Suppressor macrophage treated with lipopolysaccharide for 4 hours (primary cell): ENCODE data around the gene FRMD4A.

Experiments used
- DNase-seq: peaks from one replicate; pipeline ENCODE4 v3.0.0-alpha.2; 2020

Gene FRMD4A

DNA sequence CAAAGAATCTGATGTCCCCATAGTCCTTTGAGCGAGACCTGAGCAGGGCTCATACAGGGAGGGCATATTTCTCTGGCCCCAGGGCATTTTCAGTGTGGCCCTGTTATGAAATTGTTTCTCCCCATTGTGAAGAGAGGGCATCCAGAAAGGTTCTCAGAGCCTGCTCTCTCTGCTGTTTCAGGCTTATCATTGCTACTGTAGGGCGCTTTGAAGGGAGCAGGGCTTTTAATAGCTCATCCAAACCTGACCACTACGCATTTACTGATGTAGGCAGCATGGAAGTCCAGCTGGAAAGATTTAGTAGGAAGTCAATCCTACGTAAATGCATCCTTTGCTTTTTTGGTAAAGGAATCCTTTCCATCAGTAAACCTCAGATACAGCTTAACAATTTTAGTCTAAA lies 675.9 kb downstream of the FRMD4A start:
- DNase-seq = no peak

DNA sequence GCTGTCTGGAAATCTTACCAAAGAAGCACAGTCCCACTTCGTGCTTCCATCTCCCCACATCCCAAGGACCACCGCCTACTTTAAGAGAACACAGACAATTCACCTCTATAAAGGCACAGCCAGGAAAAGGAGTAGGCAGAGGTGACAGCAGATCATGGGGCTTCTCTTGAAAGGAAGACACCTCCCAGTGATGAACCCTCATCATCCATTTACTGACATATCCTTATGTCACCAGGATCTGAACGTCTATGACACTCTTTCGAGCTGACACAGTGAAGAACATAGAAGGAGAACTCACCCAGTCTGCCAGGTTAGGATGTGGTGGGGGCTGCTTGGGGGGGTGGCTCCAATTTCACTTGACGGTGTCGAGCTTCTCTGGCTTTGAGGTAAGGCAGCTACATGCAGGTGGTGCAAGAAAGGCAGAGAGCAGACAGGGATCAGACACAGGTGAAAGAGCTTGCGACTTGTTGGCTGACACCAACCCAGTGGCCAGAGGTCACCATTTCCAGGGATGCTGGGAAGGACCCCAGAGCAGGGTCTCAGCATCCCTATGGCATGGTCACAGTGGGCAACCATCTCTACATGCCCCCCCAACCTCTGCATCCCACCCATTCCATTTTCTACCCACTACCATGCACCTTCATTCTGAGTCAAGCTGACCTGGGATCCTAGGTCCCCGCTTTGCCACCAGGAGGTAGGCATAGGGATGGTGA lies 676.5 kb downstream of the FRMD4A start:
- DNase-seq = no peak

DNA sequence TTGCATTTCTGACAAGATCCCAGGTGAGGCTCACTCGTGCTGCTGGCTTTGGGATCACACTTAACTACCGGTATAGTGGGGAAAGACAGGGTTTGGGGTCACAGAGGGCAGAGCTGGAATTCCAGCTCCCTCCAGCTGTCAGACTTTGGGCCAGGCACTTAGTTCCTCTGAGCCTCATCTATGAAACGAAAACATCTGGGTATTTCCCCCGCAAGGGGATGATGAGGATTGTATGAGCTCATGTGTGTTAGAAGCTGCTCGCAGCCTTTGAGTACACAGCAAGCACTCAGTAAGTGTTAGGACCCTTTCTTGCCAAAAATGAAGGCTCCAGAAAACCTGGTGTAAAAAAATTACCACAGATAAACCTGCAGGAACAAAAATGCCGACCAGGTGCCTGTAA lies 677.9 kb downstream of the FRMD4A start:
- DNase-seq = no peak

DNA sequence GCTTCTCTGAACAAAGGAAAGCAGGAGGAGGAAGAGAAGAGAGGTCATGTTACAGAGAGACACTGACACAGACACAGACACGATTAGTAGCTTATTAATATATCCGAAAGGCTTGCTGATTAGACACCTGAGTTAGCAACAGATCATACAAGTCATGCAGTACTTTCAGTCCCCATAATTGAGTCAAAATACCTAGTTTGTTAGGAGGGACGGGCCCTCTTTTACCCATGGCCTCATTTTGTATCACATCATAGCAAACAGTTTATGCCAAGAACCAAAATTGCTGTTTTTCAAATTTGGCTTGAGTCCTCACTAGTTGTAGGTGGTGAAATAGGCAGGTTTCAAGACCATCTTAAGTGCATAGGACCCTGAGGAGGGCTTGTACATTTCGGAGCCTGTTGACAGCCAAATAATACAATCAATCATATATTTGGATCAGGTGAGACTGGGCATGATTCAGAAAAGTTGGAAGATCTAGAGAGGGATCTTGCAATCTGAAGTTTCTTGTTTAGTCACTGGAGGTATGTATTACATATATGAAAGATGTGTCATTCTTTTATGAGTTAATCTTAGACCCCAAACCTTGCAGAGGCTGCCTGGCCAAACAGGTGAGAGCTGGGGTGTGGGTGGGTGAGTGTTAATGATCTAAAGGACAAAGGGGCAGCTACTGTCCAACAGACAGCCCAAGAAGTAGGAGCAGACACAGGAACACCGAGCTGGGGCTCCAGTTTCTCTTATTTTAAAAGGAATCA lies 678.6 kb downstream of the FRMD4A start:
- DNase-seq = no peak

DNA sequence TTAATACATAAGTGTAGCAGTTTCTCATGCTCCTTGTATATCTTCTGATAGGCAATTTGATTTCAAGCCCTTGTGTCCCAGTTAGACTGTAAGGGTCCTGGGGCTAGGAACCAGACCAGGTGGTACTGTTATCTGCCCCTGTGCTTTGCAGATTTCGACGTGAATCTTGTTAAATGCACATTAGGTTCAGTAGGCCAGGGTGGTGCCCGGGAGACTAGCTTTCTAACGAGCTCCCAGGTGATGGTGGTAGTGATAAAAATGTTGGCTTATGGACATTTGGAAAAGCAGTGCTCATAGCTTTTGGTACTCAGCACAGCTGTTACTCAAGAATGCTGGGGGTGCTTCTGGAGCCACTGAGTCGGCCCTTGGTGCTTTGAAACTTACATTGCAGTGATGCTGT lies 679.8 kb downstream of the FRMD4A start:
- DNase-seq = no peak

DNA sequence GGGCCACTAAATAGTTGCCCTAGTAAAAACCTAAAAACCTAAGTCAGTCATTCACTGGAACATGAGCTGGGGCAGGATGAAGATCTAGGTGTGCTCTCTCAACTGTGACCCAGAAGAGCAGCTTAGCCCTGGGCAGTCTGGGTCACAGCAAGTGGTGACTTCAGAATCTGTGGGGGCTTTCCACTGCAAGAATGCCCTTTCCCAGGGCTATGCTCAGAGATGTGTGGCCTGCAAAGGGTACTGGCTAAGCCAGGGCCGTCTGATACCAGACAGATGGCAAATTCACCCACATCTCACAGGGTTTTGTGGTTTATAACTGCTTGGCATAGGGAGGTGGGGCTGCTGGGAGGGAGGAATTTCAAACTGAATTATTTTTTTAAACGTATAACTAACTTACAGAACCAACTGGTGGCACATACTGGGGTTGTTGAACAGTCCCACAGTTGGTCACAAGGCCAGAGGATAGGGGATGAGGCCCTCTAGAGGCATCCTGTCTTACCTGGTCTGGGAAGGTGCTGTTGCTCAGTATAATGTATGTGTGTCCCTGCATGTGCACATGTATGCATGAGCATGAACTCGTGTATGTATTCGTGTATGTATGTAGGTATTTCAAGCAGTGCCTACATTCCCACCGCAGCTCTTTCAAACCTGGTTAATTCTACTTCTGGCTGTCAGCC lies 680.7 kb downstream of the FRMD4A start:
- DNase-seq = no peak

DNA sequence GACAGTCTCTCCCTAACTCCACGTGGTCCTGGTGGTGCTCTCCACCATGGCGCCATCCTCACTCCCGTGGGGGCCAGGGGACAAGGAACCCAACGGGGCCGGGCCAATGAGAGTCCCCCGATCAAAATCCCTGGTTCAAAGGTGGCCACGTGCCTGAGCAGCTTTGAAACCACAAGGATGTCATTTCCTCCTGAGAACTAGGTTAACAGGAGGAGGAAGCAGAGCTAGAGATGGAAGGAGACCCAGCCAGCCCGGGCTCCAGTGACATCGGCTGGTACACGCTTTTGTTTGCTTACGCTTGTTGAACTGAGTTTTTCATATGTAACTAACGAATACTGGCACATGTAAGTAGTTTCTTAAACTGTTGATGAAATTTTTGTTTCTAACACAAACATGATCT lies 682.3 kb downstream of the FRMD4A start:
- no peak for DNase-seq

DNA sequence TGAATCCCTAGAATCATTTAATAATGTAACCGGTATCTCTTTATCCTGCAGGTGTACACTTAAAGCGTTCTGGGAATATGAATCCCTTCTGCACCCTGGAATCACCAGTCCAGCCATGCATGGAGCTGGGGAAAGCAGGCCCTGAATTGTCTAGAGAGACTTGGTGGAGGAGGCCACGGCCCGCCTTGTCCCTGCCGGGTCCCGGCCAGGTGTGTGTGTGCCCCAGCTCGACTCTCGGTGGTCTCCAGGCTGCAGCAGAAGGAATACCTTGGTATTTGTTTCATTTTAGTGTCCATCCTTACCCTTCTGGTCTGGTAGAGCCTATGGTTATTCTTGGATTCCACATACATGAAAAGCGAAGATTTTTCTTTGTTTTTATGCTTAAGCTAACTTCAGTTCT lies 685.9 kb downstream of the FRMD4A start:
- no peak for DNase-seq

DNA sequence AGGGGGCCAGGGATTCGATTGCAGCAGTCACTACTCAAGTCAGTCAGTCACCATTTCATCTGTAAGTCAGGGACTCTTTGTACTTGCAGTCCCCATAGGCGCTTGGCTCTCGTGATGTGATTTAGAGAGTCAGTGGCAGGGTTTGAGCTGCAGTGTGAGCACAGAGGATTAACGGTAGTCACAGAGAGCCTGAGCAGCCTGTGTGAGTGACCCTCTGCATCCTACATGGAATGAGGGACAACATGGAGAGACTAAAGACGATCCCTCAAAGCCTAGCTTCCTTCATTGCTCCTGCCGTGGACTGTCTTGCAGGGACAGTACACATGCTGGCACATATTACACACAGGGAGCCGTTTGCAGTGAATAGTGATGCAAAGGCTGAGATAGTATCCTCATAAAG lies 687.7 kb downstream of the FRMD4A start:
- no peak for DNase-seq

DNA sequence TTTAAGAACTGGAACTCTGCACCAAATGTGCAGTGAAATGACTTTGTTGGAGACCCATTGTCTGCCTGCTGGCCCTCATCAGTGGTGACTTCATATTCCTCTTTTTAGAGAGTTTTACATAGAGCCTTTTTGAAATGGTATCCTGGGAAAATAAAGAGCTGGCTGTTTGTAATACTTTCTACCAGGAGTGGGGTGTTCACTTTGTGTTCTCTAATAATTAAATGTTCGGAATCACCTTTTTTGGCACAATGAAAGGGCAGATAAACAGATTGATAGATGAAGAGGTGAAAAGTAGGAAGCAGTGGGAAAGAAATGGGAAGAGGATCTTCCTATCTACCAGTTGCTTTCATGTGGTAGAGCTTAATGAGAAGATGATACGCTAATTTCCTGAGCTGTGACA lies 688.4 kb downstream of the FRMD4A start:
- no peak for DNase-seq

DNA sequence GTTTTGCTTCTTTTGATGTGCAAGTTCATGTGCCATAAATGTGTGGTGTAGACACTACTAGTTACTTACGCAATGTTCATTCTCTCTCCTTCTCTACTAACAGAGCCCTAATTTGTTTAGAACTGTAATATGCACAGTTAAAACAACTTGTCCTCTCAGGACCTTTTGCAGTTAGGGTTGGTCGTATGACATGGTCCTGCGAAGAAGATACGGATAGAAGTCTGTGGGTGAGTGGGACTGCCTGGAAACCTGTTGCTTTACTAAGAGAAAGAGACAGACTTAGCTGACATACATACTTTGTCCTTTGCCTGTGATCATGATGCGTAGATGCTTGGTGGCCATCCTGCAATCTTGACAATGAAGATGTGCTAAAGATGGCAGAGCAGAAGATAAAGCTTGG lies 692.8 kb downstream of the FRMD4A start:
- no peak for DNase-seq

DNA sequence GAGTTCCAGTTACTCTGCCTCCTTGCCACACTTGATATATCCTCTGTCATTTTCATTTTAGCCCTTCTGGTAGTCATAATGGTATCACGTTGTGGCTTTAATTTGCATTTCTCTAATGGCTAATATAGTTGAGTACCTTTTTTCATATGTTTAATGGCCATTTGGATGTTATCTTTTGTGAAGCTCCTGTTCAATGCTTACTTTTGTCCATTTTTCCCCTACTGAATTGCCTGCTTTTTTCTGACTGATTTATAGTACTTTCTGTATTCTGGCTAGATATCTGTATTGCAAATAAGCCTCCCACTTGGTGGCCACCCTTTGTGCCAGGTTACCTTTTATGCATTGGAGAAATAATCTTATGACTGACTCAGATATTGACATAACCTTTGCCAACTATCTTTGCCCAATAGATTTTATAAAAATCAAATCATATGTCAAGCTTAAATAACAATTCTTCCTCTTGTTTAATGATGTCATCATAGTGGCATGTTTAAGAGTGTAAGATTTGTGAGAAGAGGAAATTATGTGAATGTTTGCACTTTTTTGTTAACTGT lies 693.3 kb downstream of the FRMD4A start:
- DNase-seq = no peak

DNA sequence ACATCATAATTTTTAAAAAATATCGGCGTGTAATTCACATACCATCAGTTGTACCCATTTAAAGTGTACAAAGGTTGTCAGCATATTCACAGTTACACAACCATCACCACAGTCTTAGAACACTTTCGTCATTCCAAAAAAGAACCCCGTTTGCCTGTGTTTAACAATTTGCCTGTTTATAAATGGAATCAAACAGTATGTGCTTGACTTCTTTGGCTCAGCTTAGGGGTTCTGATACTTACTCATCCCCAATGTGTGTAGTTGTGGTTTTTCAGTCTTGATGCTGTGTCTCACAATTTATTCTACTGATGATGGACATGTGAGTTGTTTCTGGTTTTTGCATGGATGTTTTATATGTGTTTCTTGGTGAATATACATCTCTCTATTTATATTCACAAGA lies 693.9 kb downstream of the FRMD4A start:
- DNase-seq = no peak

DNA sequence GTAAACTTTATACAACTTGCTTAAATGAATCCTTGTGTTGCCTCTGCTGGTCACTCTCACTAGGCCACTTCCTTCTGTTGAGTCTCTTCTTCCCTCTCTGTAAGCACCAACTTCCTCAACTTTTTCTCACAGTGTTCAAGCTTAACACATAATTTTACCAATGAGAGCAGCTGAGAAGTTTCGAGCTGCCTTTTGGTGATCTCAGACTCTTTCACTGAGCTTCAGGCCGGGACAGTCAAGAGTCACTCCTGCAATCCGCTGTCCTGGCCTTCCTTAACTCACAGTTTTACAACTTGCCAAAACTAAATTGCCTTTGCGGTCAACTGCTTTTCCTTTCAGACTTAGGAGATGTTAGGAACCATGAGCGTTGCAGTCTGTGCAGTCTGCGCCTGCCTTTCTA lies 696.5 kb downstream of the FRMD4A start:
- DNase-seq = peak; percentile 28

DNA sequence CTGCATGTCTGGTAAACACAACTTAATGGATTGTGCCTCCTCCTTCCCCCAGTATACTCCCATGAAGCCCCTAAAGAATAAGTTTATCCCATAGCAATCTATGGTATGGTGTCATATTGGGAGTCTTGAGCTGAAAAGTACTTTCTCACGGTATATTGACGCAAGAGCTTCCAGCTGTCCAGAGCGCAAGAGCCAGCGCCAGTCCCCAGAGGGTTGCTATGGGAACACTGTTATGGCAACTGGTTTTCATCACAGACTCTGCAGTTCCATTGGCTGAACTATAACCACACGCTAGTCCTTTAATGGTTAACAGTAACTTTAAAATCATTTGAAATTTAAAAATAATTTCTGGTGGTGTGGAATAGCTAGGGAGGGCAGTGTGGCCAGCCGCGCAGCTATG lies 697.0 kb downstream of the FRMD4A start:
- no peak for DNase-seq

DNA sequence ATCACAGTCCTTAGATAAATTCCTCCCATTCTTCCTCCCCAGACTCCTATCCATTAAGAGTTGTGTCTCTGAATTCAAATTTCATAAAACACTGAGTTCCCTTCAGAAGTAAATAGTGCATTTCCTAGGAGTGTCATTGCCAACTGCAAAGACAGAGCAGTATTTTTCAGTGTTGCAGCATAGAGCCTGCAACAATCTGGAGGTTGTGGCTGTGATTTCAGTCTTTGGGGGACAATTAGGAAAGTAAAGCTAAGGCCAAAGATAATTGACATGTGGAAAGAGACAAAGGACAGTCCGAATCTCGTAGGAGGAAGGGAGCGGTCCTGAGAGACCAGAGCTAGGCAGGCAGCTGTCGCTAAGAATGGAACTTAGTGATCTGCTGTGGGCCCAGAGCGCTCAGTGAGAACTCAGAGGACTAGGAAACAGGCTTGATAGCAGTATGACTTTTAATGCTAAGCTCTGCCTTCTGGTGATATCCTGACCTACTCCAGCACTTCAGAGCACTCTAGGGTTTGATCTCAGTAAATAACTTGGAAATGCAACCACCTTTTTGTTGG lies 697.8 kb downstream of the FRMD4A start:
- DNase-seq = no peak

DNA sequence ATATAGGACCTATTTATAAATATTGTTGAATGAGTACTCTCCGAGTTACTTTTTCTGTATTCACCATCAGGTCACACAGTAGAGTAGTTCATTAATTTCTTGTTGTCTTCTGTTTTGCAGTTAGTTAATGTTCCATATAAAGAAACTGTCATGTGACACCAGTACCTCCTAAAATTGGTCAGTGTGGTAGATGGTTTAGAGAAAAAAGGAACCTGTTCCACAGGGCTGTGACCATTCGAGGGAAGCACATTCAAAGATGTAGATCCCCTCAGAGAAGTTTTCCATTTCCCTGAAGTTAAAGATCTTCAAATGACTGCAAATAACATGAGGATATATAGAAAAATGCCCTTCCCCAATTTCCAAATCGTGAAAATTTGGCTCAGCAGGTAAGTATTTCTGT lies 698.3 kb downstream of the FRMD4A start:
- DNase-seq = no peak

DNA sequence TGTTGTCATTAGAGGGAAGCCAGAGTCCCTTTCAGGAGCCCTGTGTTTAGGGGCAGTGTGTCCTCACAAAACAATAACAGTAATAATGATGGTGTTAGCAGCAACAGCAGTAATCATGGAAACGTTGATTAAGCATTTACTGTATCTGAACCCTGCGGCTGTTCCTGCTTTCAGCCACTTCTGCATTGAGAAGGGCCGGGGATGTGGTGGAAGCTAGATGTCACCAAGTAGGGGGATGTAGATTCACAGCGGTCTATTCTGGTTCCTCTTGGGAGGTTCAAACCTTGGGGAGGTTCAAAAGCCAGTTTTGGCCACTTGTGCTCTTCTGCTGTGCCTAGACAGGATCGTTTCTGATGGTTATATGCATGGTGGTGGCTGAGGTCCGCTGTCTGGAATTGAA lies 699.1 kb downstream of the FRMD4A start:
- peak; percentile 9 for DNase-seq

DNA sequence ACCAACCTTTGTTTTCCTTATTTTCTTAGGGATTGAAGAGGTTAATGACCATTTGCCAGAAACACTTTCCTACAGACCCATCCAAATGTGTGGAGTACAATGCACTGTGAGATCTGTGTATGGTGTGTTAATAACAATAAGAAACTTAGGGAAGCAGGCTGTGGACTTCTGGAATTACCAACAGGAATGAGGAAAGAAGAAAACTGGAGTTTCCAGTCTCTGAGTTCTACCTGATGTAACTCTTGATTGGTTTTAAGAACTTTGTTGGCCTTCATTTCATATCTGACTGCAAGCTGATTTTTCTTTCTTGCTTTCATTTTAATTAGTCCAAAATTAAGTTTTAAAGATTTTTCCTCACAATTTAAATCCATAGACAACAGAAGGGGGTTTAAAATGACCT lies 700.5 kb downstream of the FRMD4A start:
- no peak for DNase-seq

DNA sequence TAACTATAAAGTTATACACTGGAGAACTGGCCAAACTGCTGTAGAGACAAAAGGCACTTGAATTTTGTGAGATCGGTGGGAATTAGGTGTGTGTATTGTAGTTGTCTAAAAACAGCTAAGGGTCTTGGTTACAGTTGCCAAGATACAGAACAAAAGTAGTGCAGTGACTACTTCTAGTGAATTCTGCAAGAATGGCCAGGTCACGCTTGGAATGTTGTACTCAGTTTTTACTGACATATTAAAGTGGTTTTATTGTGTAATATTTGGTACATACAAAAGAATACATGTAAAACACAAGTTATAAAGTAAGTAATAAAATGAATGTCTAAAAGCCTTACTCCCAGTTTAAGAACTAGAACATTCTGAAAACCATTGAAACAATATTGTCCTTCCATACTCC lies 701.6 kb downstream of the FRMD4A start:
- no peak for DNase-seq

DNA sequence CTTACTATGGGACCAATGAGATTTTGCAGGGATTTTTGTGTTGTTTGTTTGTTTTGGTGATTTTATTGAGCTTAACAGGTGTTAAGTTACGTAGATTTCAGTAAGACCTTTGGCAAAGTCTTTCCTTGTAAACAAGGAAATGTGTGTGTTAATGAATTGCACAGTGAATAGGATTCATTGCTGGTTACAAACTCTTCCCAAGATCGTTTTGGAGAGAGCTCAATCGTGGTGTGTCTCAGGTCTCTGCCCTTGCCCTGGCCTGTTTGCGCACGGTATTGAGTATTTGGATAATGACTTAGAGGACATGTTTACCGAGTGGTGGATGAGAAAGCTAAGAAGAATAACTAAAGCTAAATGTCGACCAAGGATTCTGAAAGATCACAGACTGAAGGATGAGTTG lies 702.1 kb downstream of the FRMD4A start:
- DNase-seq = no peak

DNA sequence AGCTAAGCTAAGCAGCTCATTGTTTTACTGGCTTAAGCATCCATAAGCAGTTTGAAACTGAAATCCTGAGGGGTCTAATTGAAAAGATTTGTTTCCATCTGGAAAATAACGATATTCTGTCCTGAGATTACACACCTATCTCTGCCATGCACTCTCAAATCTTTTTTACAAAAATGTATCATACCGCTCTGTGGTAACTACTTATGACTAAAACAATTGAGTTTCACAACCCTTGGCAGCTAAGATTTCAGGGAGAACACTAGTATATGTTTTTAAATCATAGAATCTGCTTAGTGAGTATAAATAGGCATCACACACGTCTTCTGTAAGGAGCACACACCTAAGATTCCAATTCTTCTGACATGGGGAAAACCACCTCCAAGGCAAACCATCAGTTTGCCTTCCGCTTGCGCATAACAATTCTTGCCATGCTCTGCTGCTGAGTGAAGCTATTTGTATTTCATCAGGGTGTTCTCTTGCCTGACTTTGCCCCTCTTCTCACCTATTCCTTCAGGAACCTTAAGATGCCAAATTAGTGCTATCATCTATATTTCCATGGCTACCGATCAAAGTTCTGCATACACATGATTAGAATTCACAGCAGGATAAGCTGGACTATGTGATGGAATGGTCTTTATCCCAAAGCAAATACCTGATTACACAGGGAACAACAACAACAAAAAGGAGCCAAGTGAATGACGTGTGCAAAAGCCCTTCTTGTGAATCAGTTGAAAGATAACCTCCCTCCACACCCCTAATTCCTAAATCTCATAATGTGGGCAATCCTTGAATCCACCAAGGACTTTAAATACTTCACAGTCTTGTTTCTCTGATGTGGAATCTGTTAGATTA lies 703.0 kb downstream of the FRMD4A start:
- no peak for DNase-seq

DNA sequence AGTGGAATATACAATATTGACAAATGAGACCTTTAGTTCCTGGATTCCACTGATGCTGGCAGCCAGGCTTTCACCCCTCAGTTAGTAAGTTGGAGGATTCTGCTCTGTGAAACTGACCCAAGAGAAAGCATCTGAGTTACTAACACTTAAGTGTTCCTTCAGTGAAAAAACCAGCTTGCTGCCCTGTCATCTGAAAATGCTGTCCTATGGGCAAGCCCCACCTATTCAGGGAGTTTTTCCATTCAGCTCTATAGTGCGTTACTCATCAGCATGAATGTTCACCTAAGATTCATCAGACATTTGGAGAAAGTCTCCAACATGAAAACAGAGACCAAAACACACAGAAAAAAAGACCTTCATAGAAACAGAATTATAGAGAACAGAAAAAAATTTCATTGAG lies 706.1 kb downstream of the FRMD4A start:
- DNase-seq = no peak
